MCF 10A (cell line): ENCODE measurements around the gene MEIS2. TPM values are rescaled to one million over a fixed set of nuclear protein-coding genes. Genes with fewer than 3 reads are reported as not detected.

Experiments used
- BruUV-seq: library from RNA; stranded (reverse); fragments of 400-500 nt; replicated peaks from 2 replicates; lab custom pipeline; 2021; lab: Mats Ljungman, UMichigan
- CTCF ChIA-PET: fragments of 300-600 bp; sonication (Branson Sonifier 250); formaldehyde crosslinking; extraction: SDS; loops from one replicate; lab custom pipeline; 2021; ENCODE audit warnings: antibody characterized with exemption, inconsistent platforms; lab: Yijun Ruan, JAX
- POLR2A ChIA-PET: fragments of 300-600, 350-650 bp; sonication (Branson Sonifier 250); formaldehyde crosslinking; extraction: SDS; loops from one replicate; lab custom pipeline; 2020; ENCODE audit warnings: antibody characterized with exemption, inconsistent platforms; lab: Yijun Ruan, JAX
- DNase-seq: peaks from one replicate; pipeline ENCODE4 v3.0.0-alpha.2; 2018; ENCODE audit not compliant: unreplicated experiment
- H3K27ac Mint-ChIP-seq: one replicate; pipeline ENCODE4 v1.8.0; 2022; ENCODE audit warnings: mild to moderate bottlenecking, low read depth, mixed read lengths; ENCODE audit not compliant: unreplicated experiment
- H3K27me3 Mint-ChIP-seq: one replicate; pipeline ENCODE4 v1.8.0; 2022; ENCODE audit warnings: mixed read lengths; ENCODE audit not compliant: insufficient read depth, unreplicated experiment
- H3K36me3 Mint-ChIP-seq: one replicate; pipeline ENCODE4 v1.8.0; 2022; ENCODE audit warnings: mild to moderate bottlenecking, moderate library complexity, mixed read lengths; ENCODE audit not compliant: insufficient read depth, unreplicated experiment
- H3K4me1 Mint-ChIP-seq: one replicate; pipeline ENCODE4 v1.8.0; 2022; ENCODE audit warnings: mixed read lengths; ENCODE audit not compliant: insufficient read depth, unreplicated experiment
- H3K4me3 Mint-ChIP-seq: one replicate; pipeline ENCODE4 v1.8.0; 2022; ENCODE audit warnings: mild to moderate bottlenecking, moderate library complexity, mixed read lengths; ENCODE audit not compliant: unreplicated experiment
- H3K9me3 Mint-ChIP-seq: one replicate; pipeline ENCODE4 v1.8.0; 2022; ENCODE audit warnings: mixed read lengths; ENCODE audit not compliant: unreplicated experiment
- intact Hi-C: fragments of 100-400 bp; cut with micrococcal nuclease; formaldehyde crosslinking; loops from 2 replicates; pipeline ENCODE4 v1.14.1; 2022
- total RNA-seq: library from RNA; stranded (reverse); gene quantifications from 2 replicates; pipeline ENCODE4 v1.2.3, GENCODE V29; 2022
- TF ChIP-seq, protein P1 (sequence below): fragments of 200-600 bp; IDR thresholded peaks from one replicate; pipeline ENCODE4 v1.8.0; 2022; ENCODE audit warnings: antibody characterized with exemption, mild to moderate bottlenecking; ENCODE audit not compliant: unreplicated experiment

The MEIS2 gene
- total RNA-seq, 1 experiment from 2014 or later, result 6.9 TPM

DNA sequence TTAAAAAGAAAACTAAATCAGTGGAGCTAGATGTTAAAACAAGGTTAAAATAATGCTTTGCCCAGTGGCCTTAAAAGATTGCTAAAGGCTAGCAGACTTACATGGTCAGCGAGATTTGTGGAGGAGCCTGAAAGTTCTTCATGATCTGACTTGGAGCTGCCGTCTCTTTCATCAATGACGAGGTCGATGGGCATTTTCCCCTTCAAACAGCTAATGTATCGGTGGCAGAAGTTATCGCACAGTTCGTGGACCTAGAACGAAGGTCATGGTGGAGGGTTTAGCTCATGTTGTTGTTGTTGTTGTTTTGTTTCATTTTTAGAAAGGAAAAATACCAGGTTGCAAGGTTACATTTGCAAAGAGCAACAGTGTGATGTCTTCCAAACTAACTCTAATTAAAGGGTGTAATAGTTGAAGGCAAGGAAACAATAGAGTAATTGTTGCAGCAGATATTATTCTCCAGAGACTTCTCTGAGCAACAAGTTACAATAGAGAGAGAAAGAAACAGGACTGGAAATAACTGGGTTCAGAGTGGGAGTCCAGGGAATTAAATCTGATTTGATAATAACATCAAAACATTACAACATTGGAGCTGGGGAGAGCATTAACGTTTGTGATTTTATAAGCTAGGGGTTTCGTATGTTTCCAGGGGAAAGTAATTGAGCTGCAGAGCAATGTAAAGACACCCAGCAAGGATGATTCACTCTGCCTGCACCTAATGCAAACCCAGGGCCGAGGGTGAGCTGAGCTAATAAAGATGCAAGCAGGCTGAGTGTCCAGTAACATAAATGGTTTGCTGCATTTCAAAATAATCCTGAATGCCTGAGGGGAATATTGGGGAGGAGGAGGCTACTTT lies 6.6 kb downstream of the MEIS2 start:
- no TSS peak for BruUV-seq
- TF ChIP-seq, protein P1, sequence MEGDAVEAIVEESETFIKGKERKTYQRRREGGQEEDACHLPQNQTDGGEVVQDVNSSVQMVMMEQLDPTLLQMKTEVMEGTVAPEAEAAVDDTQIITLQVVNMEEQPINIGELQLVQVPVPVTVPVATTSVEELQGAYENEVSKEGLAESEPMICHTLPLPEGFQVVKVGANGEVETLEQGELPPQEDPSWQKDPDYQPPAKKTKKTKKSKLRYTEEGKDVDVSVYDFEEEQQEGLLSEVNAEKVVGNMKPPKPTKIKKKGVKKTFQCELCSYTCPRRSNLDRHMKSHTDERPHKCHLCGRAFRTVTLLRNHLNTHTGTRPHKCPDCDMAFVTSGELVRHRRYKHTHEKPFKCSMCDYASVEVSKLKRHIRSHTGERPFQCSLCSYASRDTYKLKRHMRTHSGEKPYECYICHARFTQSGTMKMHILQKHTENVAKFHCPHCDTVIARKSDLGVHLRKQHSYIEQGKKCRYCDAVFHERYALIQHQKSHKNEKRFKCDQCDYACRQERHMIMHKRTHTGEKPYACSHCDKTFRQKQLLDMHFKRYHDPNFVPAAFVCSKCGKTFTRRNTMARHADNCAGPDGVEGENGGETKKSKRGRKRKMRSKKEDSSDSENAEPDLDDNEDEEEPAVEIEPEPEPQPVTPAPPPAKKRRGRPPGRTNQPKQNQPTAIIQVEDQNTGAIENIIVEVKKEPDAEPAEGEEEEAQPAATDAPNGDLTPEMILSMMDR, result no peak
- H3K27ac Mint-ChIP-seq, result no peak overlapping the region
- no peaks in the 10 kb centered on the region for H3K9me3 Mint-ChIP-seq
- peaks cover 23% of the 10 kb centered on the region for H3K36me3 Mint-ChIP-seq
- H3K4me1 Mint-ChIP-seq, result peaks cover 28% of the 10 kb centered on the region
- CTCF ChIA-PET, result interaction anchor here (0.6 to 1.1 kb wide), 2 partner anchors 141 to 156 kb away, joined by 3 to 4 read pairs; no protein-coding TSS in a partner anchor
- POLR2A ChIA-PET, result interaction anchor here (0.6 kb wide), 1 partner anchor 60 kb away, joined by 3 read pairs; no protein-coding TSS in a partner anchor
- DNase-seq, result peak; percentile 21
- no peak overlapping the region for H3K4me3 Mint-ChIP-seq
- intact Hi-C loops, result no loop called here
- no peaks in the 10 kb centered on the region for H3K27me3 Mint-ChIP-seq

DNA sequence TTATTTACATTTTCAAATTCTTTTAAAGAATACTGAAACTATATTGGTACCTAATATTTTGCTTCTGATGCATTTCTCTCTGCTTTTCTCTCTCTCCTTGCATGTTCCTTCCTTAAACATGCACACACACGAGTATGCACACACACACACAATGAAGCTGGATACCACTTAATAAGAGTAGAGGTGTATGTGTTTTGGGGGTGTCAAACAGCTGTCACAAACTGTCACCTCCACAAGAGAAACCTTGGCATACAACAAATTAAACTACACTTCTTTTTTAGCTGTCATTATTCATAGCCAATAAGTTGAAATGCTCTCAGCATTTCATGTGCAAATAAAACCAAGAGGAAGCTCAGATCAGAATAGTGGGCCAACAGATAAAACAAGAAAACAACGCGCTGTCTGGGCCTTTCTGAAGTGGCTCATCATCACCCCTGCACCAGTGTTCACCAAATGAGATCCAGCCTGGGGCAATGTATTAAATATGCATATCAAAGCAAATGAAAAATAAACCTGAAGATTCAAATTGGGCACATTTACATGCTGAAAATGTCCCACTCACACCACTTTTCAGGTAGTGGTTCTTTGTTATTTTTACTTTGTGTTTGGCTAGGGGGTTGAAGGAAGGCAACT lies 9.7 kb downstream of the MEIS2 start:
- no peaks in the 10 kb centered on the region for H3K9me3 Mint-ChIP-seq
- ChIA-PET CTCF (no interaction called here), POLR2A (no interaction called here)
- no peak overlapping the region for H3K27ac Mint-ChIP-seq
- DNase-seq, result no peak
- intact Hi-C loops, result no loop called here
- peaks cover 27% of the 10 kb centered on the region for H3K36me3 Mint-ChIP-seq
- peaks cover 25% of the 10 kb centered on the region for H3K4me1 Mint-ChIP-seq
- no peaks in the 10 kb centered on the region for H3K27me3 Mint-ChIP-seq
- BruUV-seq, result no TSS peak
- no peak overlapping the region for H3K4me3 Mint-ChIP-seq
- TF ChIP-seq, protein P1, result no peak

DNA sequence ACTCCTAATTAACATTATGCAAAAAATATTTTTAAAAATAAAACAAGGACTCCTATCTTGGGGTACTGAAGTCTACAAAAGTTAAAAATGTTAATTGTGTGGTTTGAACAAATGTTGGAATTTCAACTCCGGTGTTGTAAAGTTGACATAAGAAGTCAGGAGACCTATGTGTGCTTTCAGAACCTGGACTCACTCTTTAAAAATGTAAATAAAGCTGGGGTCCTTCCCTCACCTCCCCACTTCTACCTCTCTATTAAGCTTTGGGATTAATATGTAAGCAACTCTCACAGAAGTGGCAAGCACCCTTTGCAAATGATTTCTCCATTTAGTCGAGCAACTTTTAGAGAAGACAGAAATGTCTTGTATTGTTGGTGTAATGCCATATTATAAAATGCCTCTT lies 11.9 kb downstream of the MEIS2 start:
- CTCF ChIA-PET, result no interaction called here
- POLR2A ChIA-PET, result no interaction called here
- intact Hi-C loops, result no loop called here
- Mint-ChIP-seq H3K4me1 (peaks cover 13% of the 10 kb centered on the region), H3K4me3 (no peak overlapping the region), H3K27me3 (no peaks in the 10 kb centered on the region), H3K36me3 (peaks cover 33% of the 10 kb centered on the region), H3K9me3 (no peaks in the 10 kb centered on the region), H3K27ac (no peak overlapping the region)
- TF ChIP-seq, protein P1, result no peak
- no peak for DNase-seq
- no TSS peak for BruUV-seq

DNA sequence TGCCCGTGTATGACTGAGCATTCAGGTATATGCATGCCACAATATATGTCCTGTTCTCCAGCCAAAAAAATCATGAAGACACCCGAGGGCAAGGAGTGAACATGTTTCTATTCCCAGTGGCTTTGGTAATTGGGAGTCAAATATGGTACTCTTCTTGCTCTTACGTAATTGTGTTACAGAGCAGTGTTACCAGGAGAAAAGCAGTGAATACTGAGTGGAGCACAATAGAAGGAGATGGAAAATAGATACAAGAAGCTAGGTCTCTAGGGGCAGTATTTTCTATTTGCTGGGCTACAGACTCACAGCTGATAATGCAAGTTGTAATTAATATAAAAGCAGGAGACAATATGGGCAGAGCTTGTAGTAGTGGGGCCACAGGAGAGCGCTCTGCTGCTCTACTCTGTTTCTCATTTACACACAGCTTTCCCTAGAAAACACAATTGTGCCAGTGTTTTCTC lies 13.2 kb downstream of the MEIS2 start:
- intact Hi-C loops, result no loop called here
- TF ChIP-seq, protein P1, result no peak
- Mint-ChIP-seq H3K36me3 (peaks cover 33% of the 10 kb centered on the region), H3K4me1 (peaks cover 13% of the 10 kb centered on the region), H3K4me3 (no peak overlapping the region), H3K9me3 (no peaks in the 10 kb centered on the region), H3K27me3 (no peaks in the 10 kb centered on the region), H3K27ac (no peak overlapping the region)
- peak; percentile 14 for DNase-seq
- POLR2A ChIA-PET, result interaction anchor here (1.1 kb wide), 1 partner anchor 9 kb away, joined by 3 read pairs; no protein-coding TSS in a partner anchor
- CTCF ChIA-PET, result no interaction called here
- BruUV-seq, result no TSS peak
